ENCODE measurements around the gene CDK9.

- TF ChIP-seq POLR2AphosphoS5 (IDR thresholded peaks at IDR 0.05; ENCODE audit: low read depth, low read length): no peak
- TF ChIP-seq REST (IDR thresholded peaks at IDR 0.05; ENCODE audit: insufficient read depth in 1 of 2, low read depth in 2 of 2, low read length in 2 of 2): no peak
- TF ChIP-seq TAF1 (IDR thresholded peaks at IDR 0.05; ENCODE audit: borderline replicate concordance, insufficient read depth, low read length): no peak
- TF ChIP-seq SIN3A (IDR thresholded peaks at IDR 0.05; ENCODE audit: borderline replicate concordance, insufficient read depth, low read length): no peak
- TF ChIP-seq FOXP2 (optimal IDR thresholded peaks at IDR 0.05; ENCODE audit: borderline replicate concordance, extremely low read depth, extremely low read length, insufficient read depth): no peak
Observed at GRCh38 chr9:127777368-127777980, 8.4 kb upstream of the CDK9 start.

Data from PFSK-1 (cell line).